Measurements from ENCODE around the gene PSME3IP1.
A peak's percentile ranks its signal among the peaks of the same experiment; 100 is the strongest.

Gene PSME3IP1

GRCh38 chr16:57108432-57108831 is 77.4 kb downstream of the PSME3IP1 start:
- intact Hi-C loops (cut with DNase I), result no loop called here
- no peak for DNase-seq

DNA sequence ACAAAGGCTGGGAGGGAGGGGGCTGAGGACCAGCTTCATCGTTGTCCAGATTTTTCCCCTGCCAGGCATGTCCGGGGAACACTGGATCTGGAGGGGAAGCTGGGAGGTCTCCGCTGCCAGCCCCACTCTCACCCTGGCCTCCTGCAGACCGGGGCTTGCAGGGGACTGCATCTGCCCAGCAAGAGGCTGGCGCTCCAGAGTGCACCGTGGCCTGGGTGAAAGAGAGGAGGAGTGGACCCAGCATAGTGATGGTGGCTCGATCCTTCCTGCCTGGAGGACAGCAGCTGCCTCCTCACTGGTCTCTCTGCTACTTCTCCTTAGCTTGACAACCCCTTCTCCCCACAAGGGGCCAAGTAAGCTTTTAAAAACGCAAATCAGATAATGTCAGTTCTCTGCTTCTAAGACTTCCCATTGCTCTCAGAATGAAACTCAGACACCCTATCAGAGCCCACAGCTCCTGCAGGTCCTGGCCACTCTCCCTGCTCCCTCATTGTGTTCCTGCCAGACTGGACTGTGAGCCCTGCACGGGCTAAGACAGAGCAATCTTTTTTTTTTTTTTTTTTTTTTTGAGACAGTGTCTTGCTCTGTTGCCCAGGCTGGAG is 78.4 kb downstream of the PSME3IP1 start:
- peak in 1 of 10 donors; percentile 42 for DNase-seq
- intact Hi-C loops (cut with DNase I), result no loop called here

GRCh38 chr16:57106767-57107166 is 79.1 kb downstream of the PSME3IP1 start:
- intact Hi-C loops (cut with DNase I), result no loop called here
- DNase-seq, result peak in 1 of 10 donors; percentile 35

- intact Hi-C loops (cut with DNase I), result no loop called here
- DNase-seq, result no peak
Measured at GRCh38 chr16:57105184-57105583, 80.7 kb downstream of the PSME3IP1 start.

DNA sequence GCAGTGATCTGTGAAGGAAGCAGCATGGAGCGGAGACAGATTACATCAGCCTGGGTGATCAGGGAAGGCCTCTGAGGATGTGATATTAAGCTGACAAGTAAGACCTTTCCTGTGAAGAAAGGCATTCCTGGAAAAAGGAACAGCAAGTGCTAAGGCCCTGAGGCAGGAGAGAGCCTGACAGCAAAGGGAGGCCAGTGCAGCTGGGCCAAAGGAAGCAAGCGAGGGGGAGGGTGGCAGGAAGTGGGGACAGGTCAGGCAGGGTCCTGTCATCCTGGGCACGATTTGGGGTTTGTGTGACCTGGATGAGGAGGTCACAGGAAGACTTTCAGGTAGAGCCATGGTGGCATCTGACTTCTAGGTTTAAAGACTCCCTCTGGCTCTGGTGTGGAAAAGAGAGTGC is 81.1 kb downstream of the PSME3IP1 start:
- intact Hi-C loops (cut with DNase I), result no loop called here
- peak in 1 of 10 donors; percentile 16 for DNase-seq

DNA sequence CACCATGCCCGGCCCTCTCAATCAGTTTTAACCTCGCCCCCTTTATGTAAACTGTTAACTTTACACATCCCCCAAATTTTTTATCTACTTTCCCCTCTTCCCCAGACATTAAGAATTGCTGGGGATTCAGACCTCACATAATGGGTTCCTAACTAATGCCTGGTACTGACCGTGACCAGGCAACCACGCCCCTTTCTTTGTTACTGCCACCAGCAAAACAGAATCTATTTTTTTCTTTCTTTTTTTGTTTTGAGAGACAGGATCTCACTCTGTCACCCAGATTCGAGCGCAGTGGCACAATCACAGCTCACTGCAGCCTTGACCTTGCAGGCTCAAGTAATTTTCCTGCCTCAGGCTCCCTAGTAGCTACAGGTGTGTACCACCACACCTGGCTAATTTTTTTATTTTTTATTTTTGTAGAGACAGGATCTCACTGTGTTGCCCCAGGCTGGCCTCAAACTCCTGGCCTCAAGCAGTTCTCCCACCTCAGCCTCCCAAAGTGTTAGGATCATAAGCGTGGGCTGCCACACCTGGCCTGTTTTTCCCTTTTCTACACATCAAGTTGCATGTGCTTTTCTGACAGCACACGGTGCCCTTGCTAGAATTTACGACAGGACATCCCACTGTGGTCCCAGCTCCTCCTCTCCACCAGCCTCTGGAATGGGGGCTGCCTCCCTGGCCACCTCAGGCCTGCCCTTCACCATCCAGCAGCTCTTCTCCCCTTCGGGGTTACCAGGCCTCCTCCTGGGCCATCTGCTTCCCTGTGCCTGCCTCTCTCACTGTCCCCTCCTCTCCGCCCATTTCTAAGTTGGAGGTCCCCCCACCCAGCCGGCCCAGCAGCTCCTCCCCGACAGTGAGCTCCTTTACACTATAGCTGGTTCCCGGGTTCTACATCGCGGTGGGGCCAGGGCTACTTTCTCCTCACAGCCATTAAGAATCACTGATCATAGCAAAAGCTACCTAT is 82.7 kb downstream of the PSME3IP1 start:
- intact Hi-C loops (cut with DNase I), result no loop called here
- peak in 1 of 10 donors; percentile 47 for DNase-seq

Measured in posterior cingulate gyrus (tissue), 11 donors.